ENCODE measurements around the gene ANKS1A. TPM values are rescaled to one million over a fixed set of nuclear protein-coding genes. Genes with fewer than 3 reads are reported as not detected.

Gene ANKS1A
- total RNA-seq, 2 donors from 2014 or later: 25.3 to 26.0 TPM

DNA sequence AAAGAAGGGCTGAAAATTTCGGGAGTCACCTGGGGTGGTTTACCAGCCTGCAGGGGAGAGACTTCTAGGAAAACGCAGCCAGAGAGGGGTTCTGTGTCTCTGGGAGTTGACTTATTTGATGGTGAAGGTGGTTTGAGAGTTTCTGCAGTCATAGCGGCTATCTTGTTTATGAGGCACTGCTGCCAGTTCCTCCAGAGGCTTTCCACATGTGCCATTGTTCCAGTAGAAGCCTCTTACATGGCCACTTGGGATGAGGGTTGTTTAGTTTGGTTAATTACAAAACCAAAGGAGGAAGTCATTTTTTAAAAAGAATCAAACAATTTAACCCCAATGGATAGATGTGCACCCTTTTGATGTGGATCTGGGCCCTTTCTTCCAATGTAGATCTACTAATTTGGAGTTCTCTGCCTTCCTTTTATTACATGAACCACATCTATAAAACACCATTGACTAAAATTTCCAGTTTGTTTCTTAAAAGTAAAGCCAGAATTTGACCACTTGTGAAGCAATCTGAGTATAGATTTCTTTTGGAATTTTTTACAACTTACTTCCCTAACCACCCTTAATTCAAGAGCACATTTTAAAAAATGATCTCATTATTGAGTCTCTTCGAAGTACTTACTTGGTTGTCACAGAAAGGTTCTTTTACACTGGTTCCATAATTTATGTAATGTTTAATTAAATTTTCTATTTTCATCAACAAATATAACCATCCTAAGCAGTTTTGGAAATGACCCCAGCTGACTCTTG, 154.5 kb downstream of the ANKS1A start:
- intact Hi-C loops (cut with DNase I): no loop called here
- Histone ChIP-seq H3K9me3 (no peaks in the 10 kb centered on the region), H3K27ac (peak overlapping the region; percentile 95)

DNA sequence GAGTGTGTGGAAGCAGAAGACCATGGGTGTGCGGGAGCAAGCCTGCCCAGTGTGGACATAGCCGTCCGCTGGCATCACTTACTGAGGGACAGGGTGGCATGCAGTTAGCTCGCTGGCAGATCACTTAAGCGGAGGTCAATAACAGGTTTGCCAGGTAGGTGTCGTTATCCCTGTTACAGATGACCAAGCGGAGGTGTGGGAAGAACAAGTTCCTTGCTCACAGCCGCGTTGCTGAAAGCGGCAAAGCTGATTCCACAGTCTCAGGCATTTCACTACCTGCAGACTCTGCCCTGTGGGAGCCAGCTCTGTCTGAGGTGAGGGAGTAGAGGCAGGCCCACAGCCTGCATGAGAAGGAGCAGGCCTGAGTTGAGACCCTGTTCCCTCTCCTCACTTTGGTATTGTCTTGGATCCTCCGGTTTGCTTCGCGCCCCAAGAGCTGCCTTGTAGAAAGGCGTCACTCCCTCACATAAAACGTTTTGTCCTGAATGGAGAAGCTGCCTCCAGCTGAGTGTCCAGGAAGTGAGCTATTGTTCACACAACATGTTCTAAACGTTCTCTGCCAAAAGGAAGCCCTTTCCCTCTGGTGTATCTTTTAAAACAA, 155.2 kb downstream of the ANKS1A start:
- Histone ChIP-seq H3K4me1 (peaks cover 43% of the 10 kb centered on the region), H3K36me3 (no peaks in the 10 kb centered on the region), H3K4me3 (no peak overlapping the region), H3K9me3 (no peaks in the 10 kb centered on the region), H3K27ac (peak overlapping the region; percentile 95), H3K9ac (ENCODE audit: low read depth in 2 of 2, low read length in 2 of 2) (peak overlapping the region; percentile 24 to 72), H3K27me3 (no peaks in the 10 kb centered on the region)
- DNase-seq: peak; percentile 63
- intact Hi-C loops (cut with DNase I): no loop called here
- TF ChIP-seq, protein P1, sequence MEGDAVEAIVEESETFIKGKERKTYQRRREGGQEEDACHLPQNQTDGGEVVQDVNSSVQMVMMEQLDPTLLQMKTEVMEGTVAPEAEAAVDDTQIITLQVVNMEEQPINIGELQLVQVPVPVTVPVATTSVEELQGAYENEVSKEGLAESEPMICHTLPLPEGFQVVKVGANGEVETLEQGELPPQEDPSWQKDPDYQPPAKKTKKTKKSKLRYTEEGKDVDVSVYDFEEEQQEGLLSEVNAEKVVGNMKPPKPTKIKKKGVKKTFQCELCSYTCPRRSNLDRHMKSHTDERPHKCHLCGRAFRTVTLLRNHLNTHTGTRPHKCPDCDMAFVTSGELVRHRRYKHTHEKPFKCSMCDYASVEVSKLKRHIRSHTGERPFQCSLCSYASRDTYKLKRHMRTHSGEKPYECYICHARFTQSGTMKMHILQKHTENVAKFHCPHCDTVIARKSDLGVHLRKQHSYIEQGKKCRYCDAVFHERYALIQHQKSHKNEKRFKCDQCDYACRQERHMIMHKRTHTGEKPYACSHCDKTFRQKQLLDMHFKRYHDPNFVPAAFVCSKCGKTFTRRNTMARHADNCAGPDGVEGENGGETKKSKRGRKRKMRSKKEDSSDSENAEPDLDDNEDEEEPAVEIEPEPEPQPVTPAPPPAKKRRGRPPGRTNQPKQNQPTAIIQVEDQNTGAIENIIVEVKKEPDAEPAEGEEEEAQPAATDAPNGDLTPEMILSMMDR (IDR thresholded peaks at IDR 0.05): no peak

More for the DNA sequence above, 154.5 kb downstream of the ANKS1A start:
- no peak for DNase-seq
- Histone ChIP-seq H3K4me3 (no peak overlapping the region), H3K9ac (ENCODE audit: low read depth in 2 of 2, low read length in 2 of 2) (peak overlapping the region in 1 of 2 donors; percentile 72), H3K36me3 (no peaks in the 10 kb centered on the region), H3K4me1 (peaks cover 43% of the 10 kb centered on the region), H3K27me3 (no peaks in the 10 kb centered on the region)
- TF ChIP-seq, protein P1 (IDR thresholded peaks at IDR 0.05): no peak

DNA sequence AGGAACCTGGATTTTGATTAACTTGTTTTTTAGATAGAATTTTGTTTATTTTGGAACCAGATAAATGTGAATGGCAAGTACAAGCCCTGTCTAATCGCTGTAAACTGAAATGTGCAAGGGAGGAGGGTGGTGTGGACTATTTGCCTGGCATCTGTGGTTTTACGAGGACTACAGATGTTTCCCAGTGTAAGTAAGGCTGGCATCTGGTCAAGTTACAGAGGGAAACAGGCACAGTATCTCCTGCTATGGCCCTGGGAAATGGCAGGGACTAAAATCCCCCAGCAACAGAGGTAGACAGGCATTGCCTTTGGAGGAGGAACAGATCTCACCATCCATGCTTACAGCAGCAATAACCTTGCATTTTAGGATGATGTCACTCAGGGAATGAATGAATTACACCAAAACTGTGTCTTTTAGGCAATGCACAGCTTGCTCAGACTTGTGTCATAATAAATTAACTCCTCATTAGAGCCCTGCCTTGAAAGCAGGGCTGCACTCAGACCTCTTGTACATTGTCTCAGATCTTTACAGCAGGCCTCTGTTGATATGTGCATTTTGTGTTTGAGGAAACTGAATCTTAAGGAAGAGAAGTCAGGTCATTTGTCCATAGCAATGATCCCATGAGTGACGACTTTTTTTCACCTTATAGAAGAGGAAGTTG, 155.8 kb downstream of the ANKS1A start:
- DNase-seq: peak; percentile 68
- Histone ChIP-seq H3K4me3 (no peak overlapping the region), H3K9me3 (no peaks in the 10 kb centered on the region), H3K36me3 (no peaks in the 10 kb centered on the region), H3K27ac (peak overlapping the region; percentile 95), H3K4me1 (peaks cover 43% of the 10 kb centered on the region), H3K27me3 (no peaks in the 10 kb centered on the region), H3K9ac (ENCODE audit: low read depth in 2 of 2, low read length in 2 of 2) (peak overlapping the region in 1 of 2 donors; percentile 72)
- intact Hi-C loops (cut with DNase I): no loop called here
- TF ChIP-seq, protein P1 (IDR thresholded peaks at IDR 0.05): no peak

DNA sequence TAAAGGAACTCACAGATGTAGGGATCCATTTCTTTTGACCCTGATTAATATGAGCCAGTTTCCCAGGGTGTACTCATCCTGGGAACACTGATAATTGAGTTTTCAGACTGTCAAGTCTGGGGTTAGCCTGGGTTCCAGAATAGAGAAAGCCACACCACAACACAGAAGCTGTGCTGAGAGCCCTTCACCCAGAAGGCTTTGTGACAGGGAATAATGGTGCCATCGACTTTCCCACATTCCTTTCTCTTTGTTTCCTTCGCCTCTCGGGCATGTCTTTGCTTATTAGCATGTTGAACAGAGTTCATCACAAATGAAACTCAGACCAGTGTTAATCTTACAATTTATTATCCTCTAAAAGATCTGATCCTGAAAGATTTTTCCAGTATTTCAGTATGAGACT, 157.0 kb downstream of the ANKS1A start:
- peaks cover 43% of the 10 kb centered on the region for H3K4me1 ChIP-seq
- no peak overlapping the region for H3K9ac ChIP-seq (ENCODE audit: low read depth in 2 of 2, low read length in 2 of 2)
- no peaks in the 10 kb centered on the region for H3K27me3 ChIP-seq
- peak overlapping the region; percentile 95 for H3K27ac ChIP-seq
- TF ChIP-seq, protein P1 (IDR thresholded peaks at IDR 0.05): no peak
- no peaks in the 10 kb centered on the region for H3K36me3 ChIP-seq
- no peaks in the 10 kb centered on the region for H3K9me3 ChIP-seq
- H3K4me3 ChIP-seq: no peak overlapping the region
- intact Hi-C loops (cut with DNase I): no loop called here
- no peak for DNase-seq

DNA sequence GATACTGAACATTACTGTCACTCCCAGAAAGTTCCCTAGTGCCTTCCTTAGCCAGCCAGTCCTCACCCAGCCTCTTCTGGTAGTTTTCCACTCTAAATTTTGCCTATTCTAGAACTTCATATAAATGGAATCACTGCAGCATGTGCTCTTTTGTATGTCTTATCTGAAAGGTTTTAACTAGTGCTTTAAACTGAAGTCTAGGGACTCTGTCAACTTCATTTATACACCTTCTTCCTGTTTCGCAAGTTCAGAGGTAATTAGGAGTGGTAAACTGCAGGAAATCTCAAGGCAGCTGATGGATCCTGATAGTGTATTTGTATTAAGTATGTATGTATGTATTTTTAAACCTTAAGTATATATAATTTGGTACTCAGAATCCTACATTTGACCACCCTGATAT, 157.8 kb downstream of the ANKS1A start:
- Histone ChIP-seq H3K9me3 (no peaks in the 10 kb centered on the region), H3K9ac (ENCODE audit: low read depth in 2 of 2, low read length in 2 of 2) (no peak overlapping the region), H3K36me3 (no peaks in the 10 kb centered on the region), H3K27me3 (no peaks in the 10 kb centered on the region), H3K4me3 (no peak overlapping the region), H3K27ac (peak overlapping the region; percentile 95), H3K4me1 (peaks cover 43% of the 10 kb centered on the region)
- intact Hi-C loops (cut with DNase I): no loop called here
- no peak for DNase-seq
- TF ChIP-seq, protein P1 (IDR thresholded peaks at IDR 0.05): no peak

All from colonic mucosa (tissue), 4 donors.